Kasumi-1 (cell line): ENCODE measurements around the gene SLC30A1.
"Not testable (repeated sequence)": the region's sequence is repeated elsewhere in the genome, so short reads cannot be mapped to it uniquely, and the experiment has no call there.

Experiments
- DNase-seq, 2 experiments: peaks; one replicate each; lab custom pipeline; 2025; lab: John Stamatoyannopoulos, UW

SLC30A1 gene

GRCh38 chr1:211547710-211548109 is 31.3 kb downstream of the SLC30A1 start:
- no peak for DNase-seq

DNA sequence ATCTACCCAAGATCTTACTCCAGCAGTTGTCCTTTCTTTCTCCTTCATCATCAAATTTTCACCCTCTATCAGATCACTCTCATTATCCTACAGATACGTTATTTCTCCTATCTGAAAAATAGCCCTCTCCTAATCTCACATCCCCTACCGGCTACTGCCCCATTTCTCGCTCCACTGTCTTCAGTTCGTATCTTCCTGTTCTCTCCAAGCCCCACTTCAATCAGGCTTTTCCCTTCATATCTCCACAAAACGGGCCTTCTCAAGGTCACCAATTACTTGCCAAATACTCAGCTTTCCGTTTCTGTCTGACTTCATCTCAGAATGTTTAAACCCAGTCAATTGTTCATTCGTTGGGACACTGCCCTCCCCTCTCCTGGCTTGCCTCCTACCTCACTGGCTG is 32.4 kb downstream of the SLC30A1 start:
- no peak for DNase-seq

- no peak for DNase-seq
Observed at GRCh38 chr1:211543025-211543424, 35.9 kb downstream of the SLC30A1 start.

DNA sequence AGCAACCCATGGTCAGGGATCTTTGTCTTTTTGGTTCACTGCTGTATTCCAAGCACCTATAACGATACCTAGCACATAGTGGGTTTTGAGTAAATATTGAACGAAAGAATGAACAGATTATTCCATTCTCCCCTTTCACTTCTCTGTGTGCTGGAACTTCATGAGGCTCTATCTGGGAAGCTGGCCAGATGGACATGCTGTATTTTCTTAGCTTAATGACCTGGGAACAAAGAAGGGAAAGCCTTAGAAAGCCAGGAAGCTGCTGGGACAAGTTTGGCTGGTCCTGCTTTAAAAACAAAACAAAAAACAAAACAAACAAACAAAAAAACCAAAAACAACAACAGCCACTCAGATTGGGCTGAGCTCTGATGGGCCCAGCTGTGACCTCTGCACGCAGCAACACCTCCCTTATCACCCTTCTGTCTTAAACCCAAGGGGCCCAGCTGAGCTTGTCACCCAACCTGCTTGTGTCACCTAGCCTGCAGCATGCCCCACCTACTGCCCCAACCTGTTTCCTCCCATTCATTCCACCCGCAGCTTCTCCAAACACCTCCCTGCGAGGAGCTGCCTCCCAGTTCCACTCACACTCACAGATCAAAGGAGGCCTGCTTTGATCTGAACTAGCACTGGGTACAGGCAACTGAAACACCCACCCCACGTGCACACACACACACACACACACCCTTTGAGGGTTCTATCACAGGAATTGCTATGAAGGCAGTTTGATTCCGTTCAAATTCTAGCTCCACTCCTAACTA is 37.1 kb downstream of the SLC30A1 start:
- DNase-seq, result no peak

GRCh38 chr1:211541278-211541677 is 37.7 kb downstream of the SLC30A1 start:
- DNase-seq, result no peak

- DNase-seq, result not testable (repeated sequence)
Observed at GRCh38 chr1:211540824-211541223, 38.1 kb downstream of the SLC30A1 start.

GRCh38 chr1:211538287-211538686 is 40.7 kb downstream of the SLC30A1 start:
- no peak for DNase-seq

GRCh38 chr1:211537253-211537652 is 41.7 kb downstream of the SLC30A1 start:
- no peak for DNase-seq

- DNase-seq, result no peak
Observed at GRCh38 chr1:211536606-211537005, 42.4 kb downstream of the SLC30A1 start.

GRCh38 chr1:211535346-211535745 is 43.6 kb downstream of the SLC30A1 start:
- DNase-seq, result no peak

GRCh38 chr1:211534545-211535291 is 44.2 kb downstream of the SLC30A1 start:
- no peak for DNase-seq

GRCh38 chr1:211532088-211532444 is 46.9 kb downstream of the SLC30A1 start:
- no peak for DNase-seq

DNA sequence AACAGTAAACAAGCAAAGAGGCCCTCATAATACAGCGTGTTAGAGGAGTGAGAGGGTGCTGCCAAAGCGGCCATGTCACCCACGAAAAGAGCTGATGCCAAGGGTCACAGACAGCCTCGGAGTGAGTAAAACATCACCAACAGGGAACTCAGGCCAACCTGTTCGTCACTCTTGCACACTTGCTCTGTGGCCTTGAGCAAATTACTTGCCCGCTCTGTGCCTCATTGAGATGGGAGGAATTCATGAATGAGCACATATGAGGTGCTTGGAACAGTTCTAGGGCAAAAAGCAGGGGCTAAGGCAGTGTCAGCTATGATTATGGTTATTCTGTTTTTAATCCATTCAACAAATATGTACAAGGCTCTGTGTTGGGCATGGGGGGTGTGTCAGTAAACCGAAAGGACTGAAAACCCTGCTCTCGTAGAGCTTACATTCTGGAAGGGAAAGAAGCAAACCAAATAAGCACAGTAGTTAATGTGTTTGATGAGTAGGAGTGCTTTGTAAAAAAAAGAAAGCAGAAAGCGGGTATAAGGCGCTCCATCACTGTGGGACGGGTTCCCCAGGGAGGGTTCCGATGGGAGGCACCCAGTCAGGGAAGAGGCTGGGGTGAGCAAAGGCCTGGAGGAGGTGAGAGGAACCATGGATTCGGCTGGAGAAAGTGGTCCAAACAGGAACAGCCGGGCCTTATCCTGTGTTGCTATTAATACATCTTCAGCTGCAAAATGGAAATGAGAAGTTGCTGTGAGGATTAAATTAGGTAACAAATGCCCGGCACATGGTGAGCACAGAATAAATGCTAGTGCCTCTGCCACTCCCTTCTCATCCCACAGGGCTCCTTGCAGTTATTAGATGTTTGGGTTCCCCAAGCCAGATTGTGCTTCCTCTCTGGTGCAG is 47.5 kb downstream of the SLC30A1 start:
- no peak for DNase-seq

DNA sequence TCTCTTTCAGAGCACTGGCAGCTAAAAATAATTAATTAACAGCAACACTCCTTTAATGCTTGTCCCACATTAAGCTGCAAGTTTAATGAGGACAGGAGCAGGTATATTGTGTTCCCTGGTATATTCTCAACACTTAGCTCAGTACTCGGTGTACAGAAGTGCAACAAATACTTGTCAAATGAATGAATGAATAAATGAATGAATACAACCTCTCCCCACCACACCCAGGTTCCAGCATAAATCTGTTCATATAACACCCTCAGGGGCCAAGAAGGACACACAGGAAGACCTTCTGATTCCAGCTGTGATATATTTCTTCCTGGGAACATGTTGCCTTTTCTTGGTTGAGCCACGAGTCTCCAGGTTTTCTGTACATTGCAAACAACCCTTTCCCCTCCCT is 48.9 kb downstream of the SLC30A1 start:
- no peak for DNase-seq

GRCh38 chr1:211529453-211529852 is 49.5 kb downstream of the SLC30A1 start:
- DNase-seq, result no peak

GRCh38 chr1:211529011-211529410 is 50.0 kb downstream of the SLC30A1 start:
- DNase-seq, result no peak

GRCh38 chr1:211527888-211528287 is 51.1 kb downstream of the SLC30A1 start:
- no peak for DNase-seq

- DNase-seq, result no peak
Observed at GRCh38 chr1:211527006-211527405, 52.0 kb downstream of the SLC30A1 start.

DNA sequence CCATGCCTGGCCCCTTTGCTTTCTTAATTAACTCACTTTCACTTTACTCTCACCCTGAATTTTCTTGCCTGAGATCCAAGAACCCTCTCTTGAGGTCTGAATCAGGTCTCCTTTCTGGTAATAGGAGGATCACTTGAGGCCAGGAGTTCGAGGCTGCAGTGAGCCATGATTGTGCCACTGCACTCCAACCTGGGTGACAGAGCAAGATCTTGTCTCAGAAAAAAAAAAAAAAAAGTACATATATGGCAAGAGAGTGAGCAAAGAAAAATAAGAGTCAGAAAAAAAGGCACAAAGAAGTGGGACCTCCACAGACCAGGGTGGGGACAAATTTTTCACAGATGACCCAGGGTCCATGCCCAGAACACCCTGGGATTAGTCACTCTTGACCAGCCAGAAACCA is 52.9 kb downstream of the SLC30A1 start:
- no peak for DNase-seq

GRCh38 chr1:211525101-211525676 is 53.8 kb downstream of the SLC30A1 start:
- no peak for DNase-seq

- no peak for DNase-seq
Observed at GRCh38 chr1:211524521-211524920, 54.4 kb downstream of the SLC30A1 start.

DNA sequence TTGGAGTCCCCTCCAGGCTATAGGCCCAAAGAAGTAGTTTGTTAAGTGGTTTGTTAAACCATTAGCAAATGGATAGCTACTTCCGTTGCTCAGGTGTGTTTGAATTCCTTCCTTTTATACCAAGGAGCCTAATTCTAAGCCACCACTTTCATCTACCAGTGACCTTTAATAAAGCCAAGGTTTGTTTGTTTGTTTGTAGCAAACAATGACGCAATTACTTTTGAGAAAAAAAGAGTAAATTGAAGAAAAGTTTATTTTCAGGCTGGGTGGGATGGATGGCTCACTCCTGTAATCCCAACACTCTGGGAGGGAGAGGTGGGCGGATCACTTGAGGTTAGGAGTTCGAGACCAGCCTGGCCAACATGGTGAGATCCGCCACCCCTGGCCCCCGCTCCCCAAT is 56.2 kb downstream of the SLC30A1 start:
- no peak for DNase-seq
